Activated CD4-positive, CD25-positive, alpha-beta regulatory T cell treated with anti-CD3 and anti-CD28 coated beads, Interleukin-2, amount 50 U/mL, for 16 hours (primary cell): Measurements from ENCODE around the gene SV2B.

ENCODE experiments used
- DNase-seq: peaks from one replicate; pipeline ENCODE4 v3.0.0-alpha.2; 2020; ENCODE audit warnings: low read depth, low spot score

Gene SV2B

GRCh38 chr15:91264651-91265351 is 164.7 kb downstream of the SV2B start:
- DNase-seq: no peak

GRCh38 chr15:91265416-91265940 is 165.4 kb downstream of the SV2B start:
- DNase-seq: no peak

DNA sequence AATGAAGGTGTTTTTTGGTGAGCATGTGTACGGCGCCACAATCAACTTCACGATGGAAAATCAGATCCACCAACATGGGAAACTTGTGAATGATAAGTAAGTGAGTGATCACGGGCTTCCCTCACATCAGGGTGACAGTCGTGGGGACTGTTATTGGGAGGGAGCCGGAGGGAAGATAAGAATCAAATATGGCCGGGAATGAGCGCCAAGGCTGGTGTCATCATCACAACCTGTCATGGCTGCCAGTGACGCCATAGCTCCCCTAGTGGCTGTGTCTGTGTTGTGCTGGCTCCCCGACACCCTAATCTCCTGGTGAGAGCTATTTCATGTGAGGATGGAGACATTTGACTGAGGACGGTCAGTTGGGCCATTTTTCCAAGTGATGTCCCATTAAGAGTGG is 168.5 kb downstream of the SV2B start:
- no peak for DNase-seq

DNA sequence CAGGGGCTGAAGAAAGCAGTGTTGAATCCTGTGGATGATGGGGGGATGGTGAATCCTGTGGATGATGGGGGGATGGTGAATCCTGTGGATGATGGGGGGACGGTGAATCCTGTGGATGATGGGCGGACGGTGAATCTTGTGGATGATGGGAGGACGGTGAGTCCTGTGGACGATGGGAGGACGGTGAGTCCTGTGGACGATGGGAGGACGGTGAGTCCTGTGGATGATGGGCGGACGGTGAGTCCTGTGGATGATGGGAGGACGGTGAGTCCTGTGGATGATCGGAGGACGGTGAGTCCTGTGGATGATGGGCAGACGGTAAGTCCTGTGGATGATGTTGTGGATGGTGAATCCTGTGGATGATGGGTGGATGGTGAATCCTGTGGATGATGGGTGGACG is 170.7 kb downstream of the SV2B start:
- DNase-seq: no peak

DNA sequence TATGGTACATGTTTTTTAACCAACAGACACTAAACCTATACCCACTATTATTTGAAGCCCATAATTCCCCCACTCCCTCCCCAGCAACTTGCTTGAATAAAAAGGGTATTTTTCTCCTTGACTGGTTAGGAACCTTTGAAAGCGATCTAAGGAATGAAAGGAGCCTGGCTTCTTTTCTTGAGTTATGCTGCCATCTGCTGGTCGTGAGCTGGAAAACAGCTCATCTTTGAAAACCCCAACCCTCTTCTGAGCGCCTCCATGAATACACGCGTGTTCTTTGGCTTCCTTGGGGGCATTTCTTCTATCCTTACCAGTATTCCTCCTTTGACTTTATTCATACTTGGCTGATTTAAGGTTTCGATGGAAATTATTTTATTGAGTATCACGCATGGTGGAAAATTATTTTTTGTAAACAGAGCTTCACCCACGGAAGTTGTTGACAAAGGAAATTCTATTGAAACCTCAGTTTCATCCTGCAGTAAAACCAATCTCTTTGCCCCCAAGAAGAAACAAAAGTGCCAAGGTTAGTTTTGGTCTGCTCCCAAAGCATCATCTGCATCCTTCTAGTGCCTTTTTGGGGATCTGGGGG is 171.6 kb downstream of the SV2B start:
- peak; percentile 37 for DNase-seq

GRCh38 chr15:91275844-91276243 is 175.8 kb downstream of the SV2B start:
- no peak for DNase-seq

DNA sequence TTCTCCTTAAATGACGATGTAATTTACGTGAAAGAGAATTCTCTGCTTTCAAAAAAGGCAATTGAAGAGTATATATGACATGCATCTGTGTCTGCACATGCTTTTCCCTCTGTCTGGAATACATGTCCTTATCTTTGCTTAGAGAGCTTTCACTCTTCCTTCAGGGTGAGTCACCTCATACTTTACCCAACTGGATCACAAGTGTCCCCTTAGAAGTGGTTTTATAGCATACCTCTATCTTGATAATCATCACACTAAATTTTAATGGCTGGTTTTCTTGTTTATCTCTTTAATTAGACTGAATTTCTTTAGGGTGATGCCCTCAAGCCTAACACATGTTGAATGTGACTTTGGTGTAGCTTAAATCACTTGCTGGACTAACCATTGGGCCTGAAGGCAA is 178.9 kb downstream of the SV2B start:
- no peak for DNase-seq

DNA sequence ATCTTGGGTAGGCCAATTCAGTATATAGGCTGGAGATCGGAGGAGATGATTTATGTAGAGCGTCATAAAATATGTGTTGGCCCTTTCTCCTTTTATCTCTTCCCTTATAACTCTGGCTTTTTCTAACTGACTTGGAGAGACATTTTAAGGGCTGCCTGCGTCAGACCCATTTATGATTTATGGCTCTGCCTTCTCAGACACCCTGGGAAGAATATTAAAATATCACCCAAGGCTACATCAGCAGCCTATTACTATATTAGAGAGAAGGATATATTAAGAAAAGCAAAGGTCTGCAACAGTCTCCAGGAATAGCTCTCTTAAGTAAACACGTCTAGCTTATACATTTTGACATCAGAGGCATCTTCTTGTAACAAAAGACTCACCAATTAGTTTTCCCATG is 179.4 kb downstream of the SV2B start:
- DNase-seq: no peak

- no peak for DNase-seq
Observed at GRCh38 chr15:91281947-91282346, 181.9 kb downstream of the SV2B start.

GRCh38 chr15:91282486-91282885 is 182.4 kb downstream of the SV2B start:
- no peak for DNase-seq

DNA sequence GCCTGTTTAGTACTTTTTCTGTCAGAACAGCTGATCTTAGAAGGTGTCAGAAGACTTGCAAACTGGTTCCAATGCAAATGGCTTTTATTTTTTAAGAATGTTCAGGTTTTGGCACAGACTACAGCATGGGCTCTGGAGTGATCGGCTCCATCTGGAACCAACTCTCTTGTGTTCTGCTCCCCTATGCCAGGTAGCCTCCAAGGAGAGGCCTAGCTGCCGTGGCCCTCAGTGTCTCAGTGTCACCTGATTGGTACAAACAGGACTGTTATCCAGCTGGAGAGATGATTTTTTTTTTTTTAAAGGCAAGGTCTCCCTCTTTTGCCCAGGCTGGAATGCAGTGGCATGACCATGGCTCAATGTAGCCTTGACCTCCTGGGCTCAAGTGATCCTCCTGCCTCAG is 183.1 kb downstream of the SV2B start:
- DNase-seq: no peak

- DNase-seq: no peak
Observed at GRCh38 chr15:91284758-91285466, 184.9 kb downstream of the SV2B start.

DNA sequence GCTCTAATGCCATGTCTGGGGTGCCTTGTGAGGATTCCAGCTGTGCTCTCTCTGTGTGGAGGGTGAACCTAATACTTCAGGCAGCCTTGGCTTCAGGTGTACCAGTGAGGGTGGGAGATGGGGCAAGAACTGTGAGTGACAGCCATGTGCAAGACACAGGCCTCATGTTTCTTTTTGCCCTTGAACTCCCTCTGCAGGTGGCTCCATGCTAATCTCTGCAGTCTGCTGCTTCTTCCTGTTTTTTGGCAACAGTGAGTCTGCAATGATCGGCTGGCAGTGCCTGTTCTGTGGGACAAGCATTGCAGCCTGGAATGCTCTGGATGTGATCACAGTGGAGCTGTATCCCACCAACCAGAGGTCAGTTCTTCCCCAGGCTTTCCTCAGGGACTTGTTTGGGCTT is 189.3 kb downstream of the SV2B start:
- DNase-seq: no peak

GRCh38 chr15:91290553-91290952 is 190.5 kb downstream of the SV2B start:
- no peak for DNase-seq

GRCh38 chr15:91291673-91292072 is 191.6 kb downstream of the SV2B start:
- DNase-seq: no peak

DNA sequence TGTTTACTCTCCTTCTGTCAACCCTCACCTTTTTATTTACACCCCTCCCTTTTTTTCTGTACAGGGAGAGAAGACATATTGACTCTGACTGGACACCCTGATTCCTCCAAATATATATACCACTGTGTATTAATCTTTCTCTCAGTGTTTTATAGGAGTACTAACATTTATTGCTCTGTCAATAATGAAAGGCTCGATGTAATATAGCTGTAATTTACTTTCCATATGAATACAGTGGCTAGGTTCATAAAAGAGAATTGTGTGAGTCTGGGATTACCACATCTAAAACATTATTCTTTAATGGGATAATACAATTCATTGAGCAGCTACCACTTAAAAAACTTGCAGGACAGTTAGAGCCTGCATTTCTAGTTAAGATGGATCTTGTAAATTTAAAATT is 194.3 kb downstream of the SV2B start:
- DNase-seq: no peak

- DNase-seq: no peak
Observed at GRCh38 chr15:91294795-91295194, 194.7 kb downstream of the SV2B start.

DNA sequence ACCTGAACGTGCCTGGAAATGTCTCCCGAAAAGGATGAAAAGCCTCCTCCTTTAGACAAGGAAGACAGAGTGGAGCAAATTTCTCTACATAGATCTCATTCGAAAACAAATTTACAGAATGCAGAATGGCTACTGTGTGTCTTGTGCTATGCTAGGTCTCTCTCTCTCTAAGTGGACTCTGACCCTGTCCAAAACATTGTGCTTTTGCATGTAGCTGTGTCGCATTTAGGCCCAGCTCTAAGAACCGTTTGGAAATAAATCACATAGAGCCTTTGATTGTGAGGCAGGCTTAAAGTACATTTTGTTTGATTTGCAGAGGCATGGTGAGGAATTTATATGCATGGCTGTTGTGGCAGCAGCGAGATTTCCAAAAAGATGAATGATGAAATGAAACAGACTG is 198.0 kb downstream of the SV2B start:
- no peak for DNase-seq

DNA sequence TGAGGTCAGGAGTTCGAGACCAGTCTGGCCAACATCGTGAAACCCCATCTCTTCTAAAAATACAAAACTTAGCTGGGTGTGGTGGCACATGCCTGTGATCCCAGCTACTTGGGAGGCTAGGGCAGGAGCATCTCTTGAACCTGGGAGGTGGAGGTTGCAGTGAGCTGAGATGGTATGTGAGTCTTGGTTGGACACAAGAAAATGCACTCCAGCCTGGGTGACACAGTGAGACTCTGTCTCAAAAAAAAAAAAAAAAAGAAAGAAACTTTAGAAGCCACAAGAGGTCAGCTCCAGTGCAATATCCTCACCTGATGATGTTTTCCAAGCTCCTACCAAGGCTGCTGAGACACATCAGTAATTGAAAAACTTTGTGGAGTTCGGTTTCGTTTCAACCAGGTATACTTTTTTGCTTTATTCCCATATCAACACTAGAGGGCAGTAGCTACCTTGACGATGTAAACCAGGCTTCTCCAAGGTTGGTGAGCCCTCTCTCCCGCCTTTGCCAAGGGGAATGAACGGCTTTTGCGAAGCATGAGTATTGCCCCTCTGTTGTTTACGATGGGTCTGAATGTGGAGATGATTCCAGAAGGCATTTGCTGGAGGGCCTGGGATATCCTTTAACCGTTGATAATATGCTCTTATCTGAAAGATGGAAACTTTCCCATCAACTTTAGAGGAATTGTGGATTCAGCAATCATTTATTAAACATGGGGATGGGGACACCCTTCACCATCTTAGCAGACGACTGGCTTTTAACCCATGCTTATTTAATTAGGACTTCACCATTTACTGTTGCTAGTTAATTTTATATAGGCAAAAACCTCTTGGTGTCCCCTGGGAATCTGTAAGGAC is 202.8 kb downstream of the SV2B start:
- no peak for DNase-seq

DNA sequence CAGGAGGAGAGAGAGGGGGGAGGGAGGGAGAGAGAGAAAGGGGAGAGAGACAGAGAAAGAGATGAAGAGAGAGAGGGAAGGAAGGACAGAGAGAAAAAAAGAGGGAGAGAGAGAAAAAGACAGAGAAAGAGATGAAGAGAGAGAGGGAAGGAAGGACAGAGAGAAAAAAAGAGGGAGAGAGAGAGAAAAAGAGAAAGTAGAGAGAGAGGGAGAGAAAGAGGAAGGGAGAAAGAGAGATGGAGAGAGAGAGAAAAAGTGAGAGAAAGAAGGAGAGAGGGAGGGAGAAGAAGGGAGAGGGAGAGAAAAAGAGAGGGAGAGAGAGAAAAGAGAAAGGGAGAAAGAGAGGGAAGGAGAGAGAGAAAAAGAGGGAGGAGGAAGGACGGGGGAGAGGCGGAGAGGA is 204.2 kb downstream of the SV2B start:
- DNase-seq: no peak

- DNase-seq: no peak
Observed at GRCh38 chr15:91304786-91305185, 204.7 kb downstream of the SV2B start.

DNA sequence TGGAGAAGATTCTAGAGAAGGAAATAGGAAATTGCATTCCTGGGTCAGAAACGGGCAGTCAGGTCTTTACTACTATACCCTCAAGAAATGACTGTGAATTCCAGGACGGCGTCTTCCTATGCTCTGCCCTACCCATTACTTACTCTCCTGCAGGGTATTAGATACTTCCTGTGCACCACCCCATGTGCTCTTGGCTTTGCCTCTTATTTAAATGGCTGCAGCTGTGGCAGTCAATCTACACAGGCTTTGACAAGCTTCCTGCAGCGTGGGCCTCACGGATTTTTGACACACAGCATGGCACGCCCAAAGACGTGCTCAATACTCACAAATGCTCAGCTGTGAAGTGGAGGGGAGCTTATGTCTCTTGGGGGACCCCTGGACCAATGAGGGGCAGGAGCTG is 206.1 kb downstream of the SV2B start:
- DNase-seq: no peak
